ENCODE measurements around the gene LYPLA2.

The LYPLA2 gene

DNA sequence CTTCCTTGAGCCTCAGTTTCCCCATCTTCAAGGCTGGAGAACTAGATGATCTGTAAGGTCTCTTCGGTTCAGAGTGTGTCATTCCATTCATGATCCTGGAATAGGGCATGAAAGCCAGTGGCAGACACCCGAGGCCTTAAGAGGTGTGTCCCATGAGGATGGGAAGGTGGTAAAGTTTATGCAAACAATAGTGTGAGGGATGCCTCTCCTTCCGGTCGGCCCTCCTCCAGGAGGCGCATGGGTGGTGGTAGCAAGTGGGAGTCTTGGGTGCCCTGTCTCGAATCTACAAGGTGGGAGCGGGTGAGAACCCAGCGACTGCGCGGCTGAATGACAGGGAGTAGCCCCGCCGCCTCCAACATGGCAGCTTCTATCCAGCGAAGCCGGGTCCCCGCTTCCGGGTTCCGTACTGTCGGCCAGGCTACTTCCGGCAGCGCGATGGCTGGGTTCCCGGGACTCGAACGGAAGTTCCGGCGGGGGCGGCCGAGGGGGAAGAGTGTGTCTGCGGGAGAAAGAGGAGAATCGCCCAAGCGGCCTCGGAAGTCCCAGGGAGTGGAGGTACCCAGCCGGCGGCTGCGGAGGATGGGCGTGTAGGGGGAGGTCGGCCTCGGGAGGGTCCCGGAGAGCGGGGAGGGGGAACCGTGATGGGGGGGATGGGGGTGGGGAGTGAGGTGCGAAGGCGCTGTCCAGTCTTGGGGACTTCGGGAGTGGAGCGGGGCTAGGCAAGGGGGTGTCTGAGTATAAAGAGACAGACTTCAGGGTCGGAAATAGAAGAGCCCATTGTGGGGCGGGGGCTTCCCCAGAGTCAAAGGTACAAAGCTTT is at the start of gene LYPLA2:
TSS of gene LYPLA2 (plus strand) at position 450 of the 820 bp plus-strand sequence. CDS start 1,538 bp downstream, outside the sequence.
- peak; percentile 90 for DNase-seq

DNA sequence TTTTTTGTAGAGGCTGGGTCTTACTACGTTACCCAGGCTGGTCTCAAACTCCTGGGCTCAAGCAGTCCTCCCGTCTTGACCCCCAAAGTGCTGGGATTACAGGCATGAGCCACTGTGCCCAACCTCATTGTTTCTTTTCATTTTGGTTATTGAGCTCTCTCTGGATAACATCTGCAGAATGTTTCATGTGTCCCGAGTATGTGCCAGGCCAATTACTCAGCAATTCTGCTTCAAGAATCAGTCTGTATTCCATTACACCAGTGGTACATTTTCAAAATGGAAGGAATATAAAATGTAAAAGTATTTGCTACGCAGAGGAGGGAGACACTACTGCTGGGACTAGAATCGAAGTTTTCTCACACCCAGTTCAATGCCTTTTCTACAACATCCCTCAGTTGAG is 49.3 kb upstream of the LYPLA2 start:
- no peak for DNase-seq

DNA sequence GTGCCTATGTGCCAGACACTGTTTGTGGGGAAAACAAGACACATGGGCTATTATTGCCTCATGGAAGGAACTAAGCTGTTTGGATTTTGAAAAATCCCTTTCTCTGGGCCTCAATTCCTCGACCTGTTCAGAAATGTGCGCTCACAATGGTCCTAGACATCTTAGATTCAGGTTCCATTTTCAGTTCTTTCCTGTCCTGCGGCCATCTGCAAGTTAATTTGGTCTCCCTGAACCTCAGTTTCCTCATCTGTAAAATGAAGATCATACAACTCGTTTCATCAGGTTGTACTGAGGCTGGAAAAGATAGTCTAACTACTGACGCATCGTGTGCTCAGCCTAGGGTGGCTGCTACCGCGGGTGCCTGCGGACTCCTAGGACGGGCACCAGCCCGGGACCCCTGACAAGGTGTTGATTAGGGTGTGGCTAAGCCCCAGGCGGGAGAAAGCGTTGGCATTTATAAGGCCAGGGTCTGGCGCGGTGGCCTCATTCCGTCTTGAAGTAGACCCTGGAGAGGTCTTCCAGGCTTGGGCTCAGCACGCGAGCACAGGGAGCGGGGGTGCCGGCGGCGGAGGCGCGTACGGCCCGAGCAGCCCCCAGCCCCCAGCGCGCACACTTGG is 48.2 kb upstream of the LYPLA2 start:
- peak; percentile 73 for DNase-seq

DNA sequence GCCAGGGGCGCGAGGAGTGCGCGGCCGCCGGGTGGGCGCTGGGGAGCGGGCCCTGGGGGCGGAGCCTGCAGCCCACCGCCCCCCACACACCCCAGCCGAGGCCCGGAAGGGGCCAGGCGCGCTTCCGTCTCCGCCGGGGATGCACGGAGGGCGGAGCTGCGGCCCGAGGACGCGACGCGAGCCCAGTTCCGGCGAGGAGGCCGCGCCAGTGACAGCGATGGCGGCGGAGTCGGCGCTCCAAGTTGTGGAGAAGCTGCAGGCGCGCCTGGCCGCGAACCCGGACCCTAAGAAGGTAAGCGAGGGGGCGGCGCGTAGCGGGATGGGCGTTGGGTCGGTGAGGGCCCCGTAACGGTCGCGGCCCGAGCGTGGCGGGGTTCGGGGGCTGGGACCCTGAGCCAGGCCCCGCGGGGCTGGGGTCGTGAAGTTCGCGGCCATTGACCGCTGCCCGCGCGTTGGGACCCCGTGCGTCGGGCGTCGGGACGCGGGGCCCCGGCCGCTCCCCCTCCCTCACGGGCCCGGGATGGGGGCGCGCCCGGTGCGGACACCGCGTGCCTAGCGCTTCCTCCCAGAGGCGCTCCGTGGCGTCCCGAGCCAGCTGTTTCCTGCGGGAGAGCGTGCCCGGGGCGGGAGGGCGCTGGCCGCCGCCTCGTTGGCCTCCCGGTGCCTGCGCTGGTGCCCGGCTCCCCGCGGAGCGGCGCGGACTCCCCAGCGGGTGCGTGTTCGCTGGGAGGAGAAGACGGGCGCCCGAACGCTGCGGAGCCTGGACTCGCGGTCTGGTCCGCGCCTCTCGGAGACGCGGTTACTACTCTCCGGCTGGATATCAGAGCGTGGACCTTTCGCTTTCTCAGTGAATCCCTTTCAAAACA is 47.4 kb upstream of the LYPLA2 start, which contains the start of gene ELOA:
TSS of gene ELOA (plus strand) at position 185 of the 866 bp plus-strand sequence. CDS start at position 218, 33 bp downstream.
- peak; percentile 73 for DNase-seq

DNA sequence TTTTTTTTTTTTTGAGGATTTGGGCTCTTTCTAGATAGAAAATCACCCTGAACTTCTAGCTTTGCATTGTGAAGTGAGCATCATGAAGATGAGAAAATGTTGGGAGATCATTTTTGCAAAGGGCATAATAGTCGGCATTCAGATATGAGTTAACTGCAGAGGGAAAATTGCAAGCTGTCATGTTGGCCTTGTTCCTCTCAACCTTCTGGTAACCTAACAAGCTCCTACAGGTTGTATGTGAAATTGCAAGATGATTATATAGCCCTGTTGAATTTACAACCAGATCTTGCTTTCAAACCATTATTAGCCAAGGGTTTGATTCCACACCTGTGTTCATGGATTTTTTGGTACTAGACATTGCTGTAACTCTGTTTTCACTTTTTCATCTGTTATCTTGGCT is 45.4 kb upstream of the LYPLA2 start:
- no peak for DNase-seq

DNA sequence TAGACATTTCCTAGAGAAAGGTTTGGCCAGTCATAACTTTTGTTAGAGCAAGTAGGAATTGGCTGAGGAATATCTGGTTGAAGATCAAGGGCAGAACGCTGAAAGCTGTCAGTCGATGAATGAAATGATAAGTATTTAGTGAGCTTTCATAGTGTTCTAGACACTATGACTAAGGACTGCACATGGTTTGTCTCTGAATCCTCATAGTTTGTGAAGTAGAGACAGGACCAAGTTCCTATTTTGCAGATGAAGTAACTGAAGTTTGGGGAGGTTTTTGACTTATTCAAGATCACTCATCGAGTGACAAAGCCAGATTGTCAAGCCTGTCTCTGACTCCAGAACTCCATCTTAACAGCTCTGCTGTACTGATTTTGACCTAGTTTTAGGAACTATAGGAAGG is 42.9 kb upstream of the LYPLA2 start:
- DNase-seq = no peak

DNA sequence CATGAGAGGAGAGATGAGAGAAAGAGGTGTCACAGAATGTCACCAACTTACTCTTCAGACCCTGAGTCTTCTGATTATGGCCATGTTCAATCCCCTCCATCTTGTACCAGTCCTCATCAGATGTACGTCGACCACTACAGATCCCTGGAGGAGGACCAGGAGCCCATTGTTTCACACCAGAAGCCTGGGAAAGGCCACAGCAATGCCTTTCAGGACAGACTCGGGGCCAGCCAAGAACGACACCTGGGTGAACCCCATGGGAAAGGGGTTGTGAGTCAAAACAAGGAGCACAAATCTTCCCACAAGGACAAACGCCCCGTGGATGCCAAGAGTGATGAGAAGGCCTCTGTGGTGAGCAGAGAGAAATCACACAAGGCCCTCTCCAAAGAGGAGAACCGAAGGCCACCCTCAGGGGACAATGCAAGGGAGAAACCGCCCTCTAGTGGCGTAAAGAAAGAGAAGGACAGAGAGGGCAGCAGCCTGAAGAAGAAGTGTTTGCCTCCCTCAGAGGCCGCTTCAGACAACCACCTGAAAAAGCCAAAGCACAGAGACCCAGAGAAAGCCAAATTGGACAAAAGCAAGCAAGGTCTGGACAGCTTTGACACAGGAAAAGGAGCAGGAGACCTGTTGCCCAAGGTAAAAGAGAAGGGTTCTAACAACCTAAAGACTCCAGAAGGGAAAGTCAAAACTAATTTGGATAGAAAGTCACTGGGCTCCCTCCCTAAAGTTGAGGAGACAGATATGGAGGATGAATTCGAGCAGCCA is 39.7 kb upstream of the LYPLA2 start:
- peak; percentile 33 for DNase-seq

- DNase-seq = no peak
Measured at GRCh38 chr1:23751815-23752200, 39.1 kb upstream of the LYPLA2 start.

- DNase-seq = no peak
Measured at GRCh38 chr1:23752909-23753308, 38.0 kb upstream of the LYPLA2 start.

DNA sequence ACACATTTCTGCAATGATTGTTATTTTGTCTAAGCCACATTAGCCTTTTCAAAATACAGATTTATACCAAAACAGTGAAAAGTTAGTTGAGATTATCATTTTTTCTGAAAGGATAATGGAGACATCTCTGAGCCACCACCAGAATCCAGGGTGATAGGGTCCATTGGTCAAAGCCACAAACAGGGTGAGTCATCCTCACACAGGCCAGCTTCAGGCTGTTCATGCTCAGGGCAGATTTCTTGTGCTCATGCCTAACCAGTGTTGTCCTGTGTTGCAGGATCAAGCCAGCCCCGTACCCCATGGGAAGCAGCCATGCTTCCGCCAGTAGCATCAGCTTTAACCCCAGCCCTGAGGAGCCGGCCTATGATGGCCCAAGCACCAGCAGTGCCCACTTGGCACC is 34.3 kb upstream of the LYPLA2 start:
- DNase-seq = no peak

DNA sequence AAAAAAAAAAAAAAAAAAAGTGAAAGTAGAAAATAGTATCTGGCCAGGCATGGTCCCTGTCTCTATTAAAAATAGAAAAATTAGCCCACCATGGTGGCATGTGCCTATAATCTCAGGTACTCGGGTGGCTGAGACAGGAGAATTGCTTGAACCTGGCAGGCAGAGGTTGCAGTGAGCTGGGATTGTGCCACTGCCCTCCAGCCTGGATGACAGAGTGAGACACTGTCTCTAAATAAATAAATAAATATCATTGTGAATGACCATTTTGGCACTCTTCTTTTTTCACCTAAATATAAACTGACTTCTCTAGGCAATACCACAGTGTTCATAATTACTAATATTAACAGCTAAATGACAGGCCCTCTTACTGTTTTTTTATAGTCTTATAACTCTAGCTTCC is 33.1 kb upstream of the LYPLA2 start:
- no peak for DNase-seq

DNA sequence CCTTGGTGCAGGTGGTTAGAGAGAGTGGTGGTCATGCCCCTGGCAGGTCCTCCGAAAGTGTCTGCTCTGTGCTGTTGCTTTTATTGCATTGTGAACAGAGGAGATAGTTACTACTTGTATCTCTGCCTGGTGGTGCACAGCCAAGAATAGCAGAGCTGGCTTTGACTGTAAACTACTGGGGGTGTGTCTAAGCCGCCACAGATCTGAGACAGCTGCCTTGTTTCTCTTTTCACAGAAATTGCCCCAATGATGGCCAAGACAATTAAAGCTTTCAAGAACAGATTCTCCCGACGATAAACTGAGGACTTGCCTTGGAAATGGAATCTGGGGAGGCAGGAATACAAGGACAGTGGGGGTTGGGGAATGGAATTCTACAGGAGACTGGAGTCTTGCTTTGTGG is 31.7 kb upstream of the LYPLA2 start:
- no peak for DNase-seq

GRCh38 chr1:23763041-23763577 is 27.8 kb upstream of the LYPLA2 start:
- DNase-seq = no peak

DNA sequence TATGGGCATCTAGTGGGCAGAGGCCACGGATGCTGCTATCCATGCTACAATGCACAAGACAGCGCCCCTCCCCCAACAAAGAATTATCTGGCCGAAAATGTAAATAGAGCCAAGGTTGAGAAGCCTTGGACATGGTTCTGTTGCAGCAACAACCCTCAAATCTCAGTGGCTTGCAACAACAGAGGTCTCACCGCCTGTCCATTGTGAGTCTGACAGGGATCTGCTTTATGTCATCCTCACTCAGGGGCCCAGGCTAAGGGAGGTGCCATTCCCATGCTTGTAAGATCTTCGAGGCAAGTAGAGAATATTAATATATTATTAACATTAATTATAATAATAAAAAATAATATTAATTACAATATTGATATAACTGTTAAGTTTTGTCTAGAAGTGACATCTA is 22.2 kb upstream of the LYPLA2 start:
- DNase-seq = no peak

DNA sequence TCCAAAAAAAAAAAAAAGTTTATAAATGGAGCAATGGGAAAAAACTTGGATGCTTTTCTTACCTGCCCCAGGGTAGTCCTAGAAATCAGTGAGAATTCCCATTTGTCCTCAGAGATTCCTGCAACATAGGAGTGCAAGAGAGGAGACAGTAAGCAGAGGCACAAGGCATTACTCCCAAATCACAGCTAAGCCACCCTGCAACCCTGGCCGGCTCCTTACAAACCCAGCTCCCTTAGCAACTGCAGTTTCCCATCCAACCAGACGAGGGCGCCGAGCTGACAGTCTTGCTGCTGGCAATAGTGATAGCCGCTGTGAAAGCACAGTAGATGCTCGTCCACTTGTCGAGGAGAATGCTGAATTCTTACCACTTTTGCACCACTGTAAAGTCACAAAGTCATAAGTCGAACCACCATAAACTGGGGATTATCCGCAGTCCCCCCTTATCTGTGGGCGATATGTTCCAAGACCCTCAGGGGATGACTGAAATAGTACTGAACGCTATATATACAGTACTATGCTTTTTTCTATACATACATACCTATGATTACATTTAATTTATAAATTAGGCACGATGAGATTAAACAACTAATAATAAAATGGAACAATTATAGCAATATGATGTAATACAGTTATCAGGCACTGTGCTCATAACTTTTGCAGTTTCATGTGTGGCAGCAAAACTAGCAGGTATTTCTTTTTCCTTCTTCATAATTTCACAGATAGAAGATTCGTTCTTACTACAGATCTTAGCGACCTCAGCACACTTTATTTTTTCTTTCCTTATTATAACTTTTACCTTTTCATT is 18.7 kb upstream of the LYPLA2 start:
- peak; percentile 68 for DNase-seq

- DNase-seq = no peak
Measured at GRCh38 chr1:23772854-23773242, 18.1 kb upstream of the LYPLA2 start.

- no peak for DNase-seq
Measured at GRCh38 chr1:23774174-23774880, 16.6 kb upstream of the LYPLA2 start.

GRCh38 chr1:23776217-23776616 is 14.7 kb upstream of the LYPLA2 start:
- DNase-seq = no peak

DNA sequence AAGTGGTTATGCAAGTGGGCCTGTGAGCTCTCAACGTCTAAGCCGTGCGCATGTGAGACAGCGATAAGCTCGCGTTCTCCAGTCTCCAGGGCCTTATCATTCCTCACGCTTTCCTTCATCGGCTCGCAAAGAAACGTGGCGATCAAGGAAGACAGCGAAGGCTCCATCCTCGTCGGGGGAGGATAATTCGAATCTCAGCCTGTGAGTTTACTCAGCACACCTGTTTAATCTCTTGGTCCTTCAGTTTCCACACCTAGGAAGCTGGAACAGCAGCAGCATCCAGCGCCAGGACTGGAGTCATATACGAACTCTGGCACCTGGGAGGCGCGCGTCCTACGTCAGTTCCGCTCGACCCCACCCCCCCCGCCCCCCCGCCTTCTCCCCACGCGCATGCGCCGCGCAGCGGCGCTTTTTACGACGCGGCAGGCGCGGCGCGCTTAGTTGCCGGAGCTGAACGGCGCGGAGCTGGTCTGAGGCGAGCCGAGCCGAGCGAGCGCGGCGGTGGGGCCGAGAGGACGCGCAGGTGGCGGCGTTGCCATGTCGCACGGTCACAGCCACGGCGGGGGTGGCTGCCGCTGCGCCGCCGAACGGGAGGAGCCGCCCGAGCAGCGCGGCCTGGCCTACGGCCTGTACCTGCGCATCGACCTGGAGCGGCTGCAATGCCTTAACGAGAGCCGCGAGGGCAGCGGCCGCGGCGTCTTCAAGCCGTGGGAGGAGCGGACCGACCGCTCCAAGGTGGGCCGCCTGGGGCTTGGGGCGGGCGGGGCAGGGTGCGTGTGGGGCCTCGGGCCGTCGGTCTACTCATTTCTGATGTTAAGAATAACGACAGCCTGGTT is 12.7 kb upstream of the LYPLA2 start, which contains the start of gene PITHD1:
TSS of gene PITHD1 (plus strand) at position 440 of the 836 bp plus-strand sequence. CDS start at position 538, 98 bp downstream.
- peak; percentile 87 for DNase-seq
